ENCODE data around the gene CARD10.

CARD10 gene

GRCh38 chr22:37498289-37498909 is 20.8 kb downstream of the CARD10 start:
- TF ChIP-seq CTCF (conservative IDR thresholded peaks at IDR 0.05) = peak; percentile 59
- H3K27ac ChIP-seq = no peak overlapping the region

- H3K27ac ChIP-seq = no peak overlapping the region
- TF ChIP-seq CTCF (conservative IDR thresholded peaks at IDR 0.05) = no peak
Measured at GRCh38 chr22:37497062-37497599, 22.1 kb downstream of the CARD10 start.

GRCh38 chr22:37496651-37497050 is 22.6 kb downstream of the CARD10 start:
- H3K27ac ChIP-seq = no peak overlapping the region
- TF ChIP-seq CTCF (conservative IDR thresholded peaks at IDR 0.05) = no peak

GRCh38 chr22:37493979-37494378 is 25.2 kb downstream of the CARD10 start:
- TF ChIP-seq CTCF (conservative IDR thresholded peaks at IDR 0.05) = no peak
- no peak overlapping the region for H3K27ac ChIP-seq

- H3K27ac ChIP-seq = no peak overlapping the region
- TF ChIP-seq CTCF (conservative IDR thresholded peaks at IDR 0.05) = peak; percentile 52
Measured at GRCh38 chr22:37492428-37493344, 26.5 kb downstream of the CARD10 start.

- TF ChIP-seq CTCF (conservative IDR thresholded peaks at IDR 0.05) = no peak
- H3K27ac ChIP-seq = no peak overlapping the region
Measured at GRCh38 chr22:37491559-37492427, 27.4 kb downstream of the CARD10 start.

Measured in VCaP (cell line).